Astrocyte (in vitro differentiated cells and primary cell): Measurements from ENCODE around the gene UCN. TPM values are rescaled to one million over a fixed set of nuclear protein-coding genes. Genes with fewer than 3 reads are reported as not detected.

Source experiments
- DNase-seq: peaks from one replicate; pipeline ENCODE4 v3.0.0-alpha.2; 2010; ENCODE audit warnings: low read depth
- FAIRE-seq: peaks from 2 replicates; lab custom pipeline; 2011; peaks lifted over from hg19 to GRCh38; lab: Jason Lieb, UNC
- H2AFZ ChIP-seq: 2 replicates; pipeline ENCODE4 v1.6.0; 2012; ENCODE audit warnings: low read depth, low read length, inconsistent platforms
- H3K27ac ChIP-seq: 2 replicates; pipeline ENCODE4 v1.5.1; 2011; ENCODE audit warnings: low read depth, low read length, inconsistent platforms
- H3K27me3 ChIP-seq: 2 replicates; pipeline ENCODE4 v1.6.0; 2011; ENCODE audit warnings: low read length, inconsistent platforms; ENCODE audit not compliant: insufficient read depth
- H3K36me3 ChIP-seq: 2 replicates; pipeline ENCODE4 v1.5.1; 2011; ENCODE audit warnings: low read length, inconsistent platforms; ENCODE audit not compliant: insufficient read depth
- H3K4me1 ChIP-seq: 2 replicates; pipeline ENCODE4 v1.5.1; 2011; ENCODE audit warnings: low read length, inconsistent platforms; ENCODE audit not compliant: insufficient read depth
- H3K4me2 ChIP-seq: 2 replicates; pipeline ENCODE4 v1.6.0; 2012; ENCODE audit warnings: low read length, inconsistent platforms
- H3K4me3 ChIP-seq: 2 replicates; pipeline ENCODE4 v1.5.1; 2011; ENCODE audit warnings: low read depth, mild to moderate bottlenecking, low read length, inconsistent platforms; ENCODE audit not compliant: insufficient read depth
- H3K79me2 ChIP-seq: 2 replicates; pipeline ENCODE4 v1.6.0; 2012; ENCODE audit warnings: mild to moderate bottlenecking, low read length, inconsistent platforms; ENCODE audit not compliant: insufficient read depth
- H3K9ac ChIP-seq: 2 replicates; pipeline ENCODE4 v1.6.0; 2012; ENCODE audit warnings: mild to moderate bottlenecking, low read length, inconsistent platforms
- H3K9me3 ChIP-seq: 2 replicates; pipeline ENCODE4 v1.5.1; 2012; ENCODE audit warnings: low read depth, mild to moderate bottlenecking, low read length, inconsistent platforms; ENCODE audit not compliant: insufficient read depth
- H4K20me1 ChIP-seq: 2 replicates; pipeline ENCODE4 v1.6.0; 2012; ENCODE audit warnings: low read length, inconsistent platforms; ENCODE audit not compliant: insufficient read depth
- H3K27ac Mint-ChIP-seq: one replicate; pipeline ENCODE4 v1.8.0; 2021; ENCODE audit warnings: mild to moderate bottlenecking, mixed read lengths; ENCODE audit not compliant: unreplicated experiment
- H3K27me3 Mint-ChIP-seq: one replicate; pipeline ENCODE4 v1.8.0; 2021; ENCODE audit warnings: low read depth, mixed read lengths; ENCODE audit not compliant: unreplicated experiment
- H3K36me3 Mint-ChIP-seq: one replicate; pipeline ENCODE4 v1.8.0; 2021; ENCODE audit warnings: low read depth, mixed read lengths; ENCODE audit not compliant: unreplicated experiment
- H3K4me1 Mint-ChIP-seq: one replicate; pipeline ENCODE4 v1.8.0; 2021; ENCODE audit warnings: low read depth, mixed read lengths; ENCODE audit not compliant: unreplicated experiment
- H3K4me3 Mint-ChIP-seq: one replicate; pipeline ENCODE4 v1.8.0; 2021; ENCODE audit warnings: mild to moderate bottlenecking, moderate library complexity, mixed read lengths; ENCODE audit not compliant: unreplicated experiment
- H3K9me3 Mint-ChIP-seq: one replicate; pipeline ENCODE4 v1.8.0; 2021; ENCODE audit warnings: mild to moderate bottlenecking, mixed read lengths; ENCODE audit not compliant: unreplicated experiment
- CTCF ChIP-seq: IDR thresholded peaks from 2 replicates; pipeline ENCODE4 v1.5.1; 2011; ENCODE audit warnings: low read depth, mild to moderate bottlenecking, inconsistent platforms, low read length, moderate library complexity; ENCODE audit not compliant: insufficient read depth
- EZH2 ChIP-seq: IDR thresholded peaks from 2 replicates; pipeline ENCODE4 v1.6.1; 2012; ENCODE audit warnings: mild to moderate bottlenecking, low read length, inconsistent platforms; ENCODE audit not compliant: insufficient read depth
- total RNA-seq: library from RNA; stranded (reverse); gene quantifications from 2 replicates; pipeline ENCODE4 v1.2.1, GENCODE V29; 2021

Gene UCN
- total RNA-seq, 1 donor from 2014 or later = 1.1 TPM

GRCh38 chr2:27316655-27317412 lies 8.6 kb upstream of the UCN start:
- Histone ChIP-seq H3K4me3 (no peak overlapping the region), H3K4me2 (no peak overlapping the region), H3K9me3 (no peaks in the 10 kb centered on the region), H3K4me1 (peaks cover 15% of the 10 kb centered on the region), H3K27ac (no peak overlapping the region), H3K36me3 (no peaks in the 10 kb centered on the region), H4K20me1 (peaks cover 33% of the 10 kb centered on the region), H2AFZ (no peak overlapping the region), H3K9ac (no peak overlapping the region), H3K79me2 (peaks cover 5% of the 10 kb centered on the region), H3K27me3 (no peaks in the 10 kb centered on the region)
- Mint-ChIP-seq H3K36me3 (peaks cover 10% of the 10 kb centered on the region), H3K4me3 (no peak overlapping the region), H3K4me1 (peaks cover 12% of the 10 kb centered on the region), H3K27ac (no peak overlapping the region), H3K9me3 (no peaks in the 10 kb centered on the region), H3K27me3 (no peaks in the 10 kb centered on the region)
- FAIRE-seq (no peak), DNase-seq (no peak)
- TF ChIP-seq CTCF (no peak), EZH2 (no peak)

GRCh38 chr2:27315122-27315521 lies 6.9 kb upstream of the UCN start:
- Mint-ChIP-seq H3K27me3 (no peaks in the 10 kb centered on the region), H3K27ac (no peak overlapping the region), H3K4me3 (no peak overlapping the region), H3K36me3 (peaks cover 17% of the 10 kb centered on the region), H3K4me1 (no peaks in the 10 kb centered on the region), H3K9me3 (no peaks in the 10 kb centered on the region)
- DNase-seq (no peak), FAIRE-seq (no peak)
- H3K4me2 ChIP-seq = no peak overlapping the region
- H3K9me3 ChIP-seq = no peaks in the 10 kb centered on the region
- no peak overlapping the region for H2AFZ ChIP-seq
- no peak overlapping the region for H3K27ac ChIP-seq
- H3K36me3 ChIP-seq = no peaks in the 10 kb centered on the region
- peaks cover 29% of the 10 kb centered on the region for H4K20me1 ChIP-seq
- no peak overlapping the region for H3K9ac ChIP-seq
- no peaks in the 10 kb centered on the region for H3K79me2 ChIP-seq
- no peak overlapping the region for H3K4me3 ChIP-seq
- no peak for TF ChIP-seq CTCF
- TF ChIP-seq EZH2 = no peak
- no peaks in the 10 kb centered on the region for H3K4me1 ChIP-seq
- no peaks in the 10 kb centered on the region for H3K27me3 ChIP-seq

GRCh38 chr2:27314709-27315108 lies 6.5 kb upstream of the UCN start:
- H3K79me2 ChIP-seq = no peaks in the 10 kb centered on the region
- no peak overlapping the region for H3K4me2 ChIP-seq
- H3K9ac ChIP-seq = no peak overlapping the region
- no peaks in the 10 kb centered on the region for H3K27me3 ChIP-seq
- H3K9me3 ChIP-seq = no peaks in the 10 kb centered on the region
- H3K4me1 Mint-ChIP-seq = no peaks in the 10 kb centered on the region
- TF ChIP-seq EZH2 (no peak), CTCF (no peak)
- no peak overlapping the region for H2AFZ ChIP-seq
- no peak overlapping the region for H3K4me3 ChIP-seq
- H4K20me1 ChIP-seq = peaks cover 31% of the 10 kb centered on the region
- H3K36me3 ChIP-seq = no peaks in the 10 kb centered on the region
- no peaks in the 10 kb centered on the region for H3K4me1 ChIP-seq
- no peak overlapping the region for H3K27ac Mint-ChIP-seq
- H3K9me3 Mint-ChIP-seq = peaks cover 1% of the 10 kb centered on the region
- H3K4me3 Mint-ChIP-seq = no peak overlapping the region
- H3K27ac ChIP-seq = no peak overlapping the region
- DNase-seq = no peak
- FAIRE-seq = no peak
- peaks cover 18% of the 10 kb centered on the region for H3K36me3 Mint-ChIP-seq
- peaks cover under 1% of the 10 kb centered on the region for H3K27me3 Mint-ChIP-seq
